AG04449 (cell line): Measurements from ENCODE around the gene NR2F1.

Experiments
- CTCF ChIA-PET: fragments of 350-600 bp; formaldehyde crosslinking; extraction: SDS; loops from one replicate; lab custom pipeline; 2021; ENCODE audit warnings: antibody characterized with exemption; lab: Yijun Ruan, JAX
- POLR2A ChIA-PET: fragments of 400-600, 350-600 bp; formaldehyde crosslinking; extraction: SDS; loops from one replicate; lab custom pipeline; 2020; ENCODE audit warnings: antibody characterized with exemption, inconsistent platforms; lab: Yijun Ruan, JAX
- DNase-seq: peaks from one replicate; pipeline ENCODE4 v3.0.0-alpha.2; 2010; ENCODE audit warnings: low read depth, low spot score
- H3K4me3 ChIP-seq: 2 replicates; pipeline ENCODE4 v1.5.1; 2011; ENCODE audit warnings: low read depth, mild to moderate bottlenecking, control low read depth, low read length
- CTCF ChIP-seq: IDR thresholded peaks from one replicate; pipeline ENCODE4 v1.5.1; 2011; ENCODE audit warnings: mild to moderate bottlenecking, moderate library complexity, low read length, control low read depth, inconsistent platforms; ENCODE audit not compliant: insufficient read depth; ENCODE audit errors: missing control alignments

The NR2F1 gene

GRCh38 chr5:93594591-93595419, 11.8 kb downstream of the NR2F1 start:
- TF ChIP-seq CTCF: no peak
- DNase-seq: no peak
- POLR2A ChIA-PET: no interaction called here
- CTCF ChIA-PET: interaction anchor here (1.1 to 1.3 kb wide), 3 partner anchors 13 to 1076 kb away, joined by 3 to 4 read pairs (median 3); no protein-coding TSS in a partner anchor
- no peak overlapping the region for H3K4me3 ChIP-seq

GRCh38 chr5:93595420-93596147, 12.6 kb downstream of the NR2F1 start:
- CTCF ChIA-PET: interaction anchor here (1.1 to 1.3 kb wide), 3 partner anchors 12 to 1077 kb away, joined by 3 to 4 read pairs (median 3); no protein-coding TSS in a partner anchor
- H3K4me3 ChIP-seq: no peak overlapping the region

GRCh38 chr5:93596310-93596675, 13.3 kb downstream of the NR2F1 start:
- no peak for DNase-seq
- no peak for TF ChIP-seq CTCF
- CTCF ChIA-PET: no interaction called here
- no peak overlapping the region for H3K4me3 ChIP-seq
- POLR2A ChIA-PET: no interaction called here

More at GRCh38 chr5:93595420-93596147, 12.6 kb downstream of the NR2F1 start:
- POLR2A ChIA-PET: no interaction called here
- DNase-seq: no peak
- no peak for TF ChIP-seq CTCF

GRCh38 chr5:93596676-93597490, 13.9 kb downstream of the NR2F1 start:
- CTCF ChIA-PET: no interaction called here
- H3K4me3 ChIP-seq: no peak overlapping the region
- no peak for DNase-seq
- POLR2A ChIA-PET: no interaction called here
- no peak for TF ChIP-seq CTCF

GRCh38 chr5:93598091-93599000, 15.3 kb downstream of the NR2F1 start:
- DNase-seq: no peak
- TF ChIP-seq CTCF: no peak
- POLR2A ChIA-PET: no interaction called here
- no peak overlapping the region for H3K4me3 ChIP-seq
- CTCF ChIA-PET: interaction anchor here (1.2 to 2.4 kb wide), 3 partner anchors 9 to 203 kb away, joined by 4 to 9 read pairs (median 4); no protein-coding TSS in a partner anchor
